HepG2 (cell line): ENCODE measurements around the gene KRTAP1-1. TPM values are rescaled to one million over a fixed set of nuclear protein-coding genes. Genes with fewer than 3 reads are reported as not detected.

Experiments
- AFF4 ChIP-seq: sonication (generic); formaldehyde crosslinking; IDR thresholded peaks from 2 replicates; pipeline ENCODE4 v1.4.0; 2020; ENCODE audit warnings: missing genetic modification reagents
- BRCA1 ChIP-seq: sonication (generic); formaldehyde crosslinking; IDR thresholded peaks from 2 replicates; pipeline ENCODE4 v1.4.0; 2020; ENCODE audit warnings: missing genetic modification reagents
- CENPBD1 ChIP-seq: sonication (generic); formaldehyde crosslinking; IDR thresholded peaks from 2 replicates; pipeline ENCODE4 v1.8.0; 2022; ENCODE audit warnings: missing genetic modification reagents, low read depth, mild to moderate bottlenecking, borderline replicate concordance
- CREM ChIP-seq, 2 experiments: sonication (generic) in 1 of 2; formaldehyde crosslinking in 1 of 2; IDR thresholded peaks; 2 replicates each; pipeline versions ENCODE4 v1.4.0 to v1.6.1; 2016 to 2020; ENCODE audit warnings: antibody characterized with exemption in 1 of 2, mild to moderate bottlenecking in 1 of 2, missing genetic modification reagents in 1 of 2
- DNMT3B ChIP-seq: conservative IDR thresholded peaks from 2 replicates; pipeline ENCODE4 v1.6.1; 2016; ENCODE audit warnings: missing biosample characterization, control low read depth
- FLYWCH1 ChIP-seq: sonication (generic); formaldehyde crosslinking; IDR thresholded peaks from 2 replicates; pipeline ENCODE4 v1.8.1; 2023; ENCODE audit warnings: mild to moderate bottlenecking, missing genetic modification reagents
- GABPB1 ChIP-seq: IDR thresholded peaks from 2 replicates; pipeline ENCODE4 v1.6.1; 2016; ENCODE audit warnings: mild to moderate bottlenecking, missing genetic modification reagents, moderate library complexity, missing compliant biosample characterization
- GFI1 ChIP-seq: sonication (generic); formaldehyde crosslinking; IDR thresholded peaks from 2 replicates; pipeline ENCODE4 v1.5.0; 2020; ENCODE audit warnings: missing genetic modification reagents, mild to moderate bottlenecking, borderline replicate concordance
- KDM4B ChIP-seq: sonication (generic); formaldehyde crosslinking; IDR thresholded peaks from 2 replicates; pipeline ENCODE4 v1.4.0; 2020; ENCODE audit warnings: missing genetic modification reagents
- MBD4 ChIP-seq: IDR thresholded peaks from 2 replicates; pipeline ENCODE4 v1.6.1; 2012; ENCODE audit warnings: low read length, inconsistent platforms, borderline replicate concordance
- MTA1 ChIP-seq: sonication (generic); formaldehyde crosslinking; IDR thresholded peaks from 2 replicates; pipeline ENCODE4 v1.4.0; 2020; ENCODE audit warnings: missing genetic modification reagents, mild to moderate bottlenecking, borderline replicate concordance
- PAF1 ChIP-seq: IDR thresholded peaks from 2 replicates; pipeline ENCODE4 v1.6.1; 2016; ENCODE audit warnings: missing genetic modification reagents, missing compliant biosample characterization
- RNF2 ChIP-seq: fragments of 450-650 bp; conservative IDR thresholded peaks from 2 replicates; pipeline ENCODE4 v1.6.1; 2016; ENCODE audit warnings: low read depth
- SIN3B ChIP-seq: fragments of 150-350 bp; IDR thresholded peaks from 2 replicates; pipeline ENCODE4 v1.6.1; 2014; ENCODE audit warnings: low read length
- TCF7L2 ChIP-seq: IDR thresholded peaks from 2 replicates; pipeline ENCODE4 v1.6.1; 2011; ENCODE audit warnings: mild to moderate bottlenecking, low read depth, low read length, moderate library complexity
- THRA ChIP-seq: sonication (generic); formaldehyde crosslinking; IDR thresholded peaks from 2 replicates; pipeline ENCODE4 v1.4.0; 2020; ENCODE audit warnings: missing genetic modification reagents, borderline replicate concordance
- WIZ ChIP-seq: sonication (generic); formaldehyde crosslinking; IDR thresholded peaks from 2 replicates; pipeline ENCODE4 v1.5.1; 2020; ENCODE audit warnings: mild to moderate bottlenecking, missing genetic modification reagents
- ZBTB38 ChIP-seq: sonication (generic); formaldehyde crosslinking; IDR thresholded peaks from 2 replicates; pipeline ENCODE4 v1.5.1; 2020; ENCODE audit warnings: mild to moderate bottlenecking, missing genetic modification reagents
- ZNF510 ChIP-seq: sonication (generic); formaldehyde crosslinking; IDR thresholded peaks from 2 replicates; pipeline ENCODE4 v1.4.0; 2020; ENCODE audit warnings: low read depth, mild to moderate bottlenecking, missing genetic modification reagents
- ZNF546 ChIP-seq: sonication (generic); formaldehyde crosslinking; conservative IDR thresholded peaks from 2 replicates; pipeline ENCODE4 v1.8.1; 2023; ENCODE audit warnings: mild to moderate bottlenecking, missing genetic modification reagents
- ZNF558 ChIP-seq: sonication (generic); formaldehyde crosslinking; IDR thresholded peaks from 2 replicates; pipeline ENCODE4 v1.9.0; 2022; ENCODE audit warnings: mild to moderate bottlenecking, missing genetic modification reagents, borderline replicate concordance
- ZNF772 ChIP-seq: sonication (generic); formaldehyde crosslinking; IDR thresholded peaks from 2 replicates; pipeline ENCODE4 v1.5.0; 2020; ENCODE audit warnings: mild to moderate bottlenecking, missing genetic modification reagents
- ZSCAN22 ChIP-seq: sonication (generic); formaldehyde crosslinking; IDR thresholded peaks from 2 replicates; pipeline ENCODE4 v1.4.0; 2020; ENCODE audit warnings: mild to moderate bottlenecking, missing genetic modification reagents
- ZSCAN25 ChIP-seq: sonication (generic); formaldehyde crosslinking; IDR thresholded peaks from 2 replicates; pipeline ENCODE4 v1.8.0; 2022; ENCODE audit warnings: mild to moderate bottlenecking, missing genetic modification reagents
- polyA plus RNA-seq, 8 experiments: library from polyadenylated mRNA; depleted of rRNA in 3 of 8; stranded (reverse) in 7 of 8; unstranded in 1 of 8; fragments of >200 nt; fragmentation: Illumina TruSeq in 4 of 8; extraction: Trizol in 4 of 8; gene quantifications; 2 replicates each; pipeline versions ENCODE4 v1.2.1 to v1.2.3, GENCODE V29; 2011 to 2016; ENCODE audit warnings: low read depth in 4 of 8, missing spikeins in 1 of 8, mixed read lengths in 1 of 8; ENCODE audit not compliant: insufficient read depth in 1 of 8
- total RNA-seq, 5 experiments: library from RNA; depleted of rRNA; stranded (reverse); fragments of >200 nt; fragmentation: Illumina TruSeq; extraction: Trizol; gene quantifications; 2 replicates each; pipeline ENCODE4 v1.2.3, GENCODE V29; 2016; ENCODE audit warnings: low read depth in 1 of 5
- TF ChIP-seq, protein P1 (sequence below): sonication (generic); formaldehyde crosslinking; IDR thresholded peaks from 2 replicates; pipeline ENCODE4 v1.5.0; 2020; ENCODE audit warnings: mild to moderate bottlenecking, missing genetic modification reagents, borderline replicate concordance

The KRTAP1-1 gene
- total and polyA plus RNA-seq, 2 of the 13 experiments (the other 11 are each of a cell fraction or from before 2014, with no cell fraction given) = not detected

GRCh38 chr17:41009301-41009760 is 31.9 kb downstream of the KRTAP1-1 start (continued):
- TF ChIP-seq MTA1 (CRISPR knock-in tag) (no peak), DNMT3B (CRISPR knock-in tag) (no peak), KDM4B (CRISPR knock-in tag) (no peak), THRA (peak; percentile 47; the same call in 1 of the 2 replicates), TCF7L2 (peak; percentile 83), GABPB1 (CRISPR knock-in tag) (no peak), ZNF772 (CRISPR knock-in tag) (0 out of 2 replicates have a peak, but pooled peaks have one; percentile 52), MBD4 (peak; percentile 82; the same call in 1 of the 2 replicates), ZSCAN25 (CRISPR knock-in tag) (no peak), CREM (IDR thresholded peaks at IDR 0.05) (peak; percentile 87), CREM (CRISPR knock-in tag; IDR thresholded peaks at IDR 0.05) (no peak), BRCA1 (CRISPR knock-in tag) (no peak; the same call in 1 of the 2 replicates), ZNF558 (CRISPR knock-in tag) (no peak), ZNF510 (CRISPR knock-in tag) (no peak), CENPBD1 (CRISPR knock-in tag) (no peak), ZNF546 (CRISPR knock-in tag) (no peak), PAF1 (CRISPR knock-in tag) (no peak), FLYWCH1 (CRISPR knock-in tag) (no peak), AFF4 (CRISPR knock-in tag) (no peak), WIZ (CRISPR knock-in tag) (no peak), ZBTB38 (no peak), GFI1 (CRISPR knock-in tag) (peak; percentile 82), ZSCAN22 (CRISPR knock-in tag) (no peak), RNF2 (no peak), SIN3B (0 out of 2 replicates have a peak, but pooled peaks have one; percentile 43)
- TF ChIP-seq, protein P1, sequence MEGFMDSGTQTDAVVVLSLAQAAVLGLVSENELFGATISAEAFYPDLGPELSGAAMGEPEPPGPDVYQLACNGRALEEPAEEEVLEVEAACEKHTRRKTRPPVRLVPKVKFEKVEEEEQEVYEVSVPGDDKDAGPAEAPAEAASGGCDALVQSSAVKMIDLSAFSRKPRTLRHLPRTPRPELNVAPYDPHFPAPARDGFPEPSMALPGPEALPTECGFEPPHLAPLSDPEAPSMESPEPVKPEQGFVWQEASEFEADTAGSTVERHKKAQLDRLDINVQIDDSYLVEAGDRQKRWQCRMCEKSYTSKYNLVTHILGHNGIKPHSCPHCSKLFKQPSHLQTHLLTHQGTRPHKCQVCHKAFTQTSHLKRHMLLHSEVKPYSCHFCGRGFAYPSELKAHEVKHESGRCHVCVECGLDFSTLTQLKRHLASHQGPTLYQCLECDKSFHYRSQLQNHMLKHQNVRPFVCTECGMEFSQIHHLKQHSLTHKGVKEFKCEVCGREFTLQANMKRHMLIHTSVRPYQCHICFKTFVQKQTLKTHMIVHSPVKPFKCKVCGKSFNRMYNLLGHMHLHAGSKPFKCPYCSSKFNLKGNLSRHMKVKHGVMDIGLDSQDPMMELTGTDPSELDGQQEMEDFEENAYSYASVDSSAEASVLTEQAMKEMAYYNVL (CRISPR knock-in tag) = peak; percentile 50; the same call in 1 of the 2 replicates
